ENCODE data around the gene CATSPERZ.
A peak's percentile ranks its signal among the peaks of the same experiment; 100 is the strongest.

CATSPERZ gene, protein sequence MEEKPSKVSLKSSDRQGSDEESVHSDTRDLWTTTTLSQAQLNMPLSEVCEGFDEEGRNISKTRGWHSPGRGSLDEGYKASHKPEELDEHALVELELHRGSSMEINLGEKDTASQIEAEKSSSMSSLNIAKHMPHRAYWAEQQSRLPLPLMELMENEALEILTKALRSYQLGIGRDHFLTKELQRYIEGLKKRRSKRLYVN

DNA sequence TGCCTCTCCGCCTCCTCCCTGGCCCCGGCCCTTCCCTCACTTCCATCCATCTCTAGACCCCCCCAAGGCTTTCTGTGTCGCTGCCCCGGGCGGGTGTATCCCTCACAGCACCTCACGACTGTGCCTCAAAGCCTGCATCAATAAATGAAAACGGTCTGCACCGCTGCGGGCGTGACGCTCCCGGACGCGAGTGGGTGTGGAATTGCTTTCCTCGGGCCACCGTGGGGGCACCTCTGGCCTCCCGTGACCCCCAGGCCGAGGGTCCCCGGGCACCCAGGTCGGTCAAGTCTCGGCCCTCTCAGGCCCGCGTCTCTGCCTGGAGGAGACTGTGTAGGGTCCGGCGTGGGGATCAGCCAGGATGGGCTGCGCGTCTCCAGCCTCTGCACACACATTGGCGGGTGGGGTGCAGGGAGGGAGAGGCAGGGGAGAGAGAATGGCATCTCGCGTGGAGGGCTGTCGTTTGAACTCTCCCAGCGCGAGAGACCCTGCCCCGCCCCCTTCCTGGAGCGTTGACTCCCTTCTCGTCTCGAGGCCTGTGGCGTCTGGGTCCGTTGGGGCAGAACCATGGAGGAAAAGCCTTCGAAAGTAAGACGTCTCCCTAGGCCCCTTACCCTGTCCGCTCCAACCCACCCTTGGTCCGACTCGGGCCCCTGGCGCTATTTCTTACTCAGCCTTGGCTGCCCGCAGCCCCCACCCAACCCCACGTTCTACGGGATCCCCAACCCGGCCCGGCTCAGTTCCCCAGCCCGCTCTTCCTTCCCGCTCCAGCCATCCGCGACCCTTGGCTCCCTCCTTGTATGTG is at the start of gene CATSPERZ:
CATSPERZ (plus strand) TSS at position 512 of the 802 bp plus-strand sequence; CDS start at position 565, 53 bp downstream.
- in situ Hi-C loops (cut with HindIII; ENCODE audit: low pct_ligation_motif_present, low pct_unique_long_range_greater_than_20kb, low sequenced_read_pairs) = no loop called here

DNA sequence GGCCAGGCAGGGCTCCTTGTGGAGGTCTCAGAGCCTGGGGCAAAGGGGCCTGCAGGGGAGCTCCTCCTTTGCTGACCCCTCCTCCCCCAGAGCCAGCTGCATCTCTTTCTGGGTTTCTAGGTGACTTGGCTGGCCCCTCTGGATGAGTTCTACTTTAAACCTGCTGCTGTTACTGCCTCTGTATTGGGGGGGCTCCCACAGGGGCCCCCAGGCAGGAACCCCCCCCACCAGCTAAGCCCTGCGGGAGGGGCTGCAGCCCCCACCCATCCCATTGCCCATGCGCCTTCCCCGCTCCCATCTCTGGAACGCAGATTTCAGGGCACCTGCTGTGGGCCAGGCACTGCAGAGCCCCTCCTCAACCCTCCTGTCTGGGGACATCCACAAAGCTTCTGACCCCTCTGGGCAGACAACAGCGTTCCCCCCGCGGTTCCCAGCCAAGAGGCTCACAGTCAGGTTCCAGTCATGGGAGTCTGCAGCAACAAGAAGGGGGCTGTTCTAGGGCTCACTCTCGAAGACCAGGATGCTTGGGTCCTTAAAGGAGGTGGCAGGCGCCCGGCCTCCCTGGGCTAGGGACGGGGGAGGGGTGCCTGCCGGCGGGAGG is 49.6 kb upstream of the CATSPERZ start:
- in situ Hi-C loops (cut with HindIII; ENCODE audit: low pct_ligation_motif_present, low pct_unique_long_range_greater_than_20kb, low sequenced_read_pairs) = no loop called here

More for the DNA sequence above, at the start of gene CATSPERZ:
- DNase-seq = no peak

DNA sequence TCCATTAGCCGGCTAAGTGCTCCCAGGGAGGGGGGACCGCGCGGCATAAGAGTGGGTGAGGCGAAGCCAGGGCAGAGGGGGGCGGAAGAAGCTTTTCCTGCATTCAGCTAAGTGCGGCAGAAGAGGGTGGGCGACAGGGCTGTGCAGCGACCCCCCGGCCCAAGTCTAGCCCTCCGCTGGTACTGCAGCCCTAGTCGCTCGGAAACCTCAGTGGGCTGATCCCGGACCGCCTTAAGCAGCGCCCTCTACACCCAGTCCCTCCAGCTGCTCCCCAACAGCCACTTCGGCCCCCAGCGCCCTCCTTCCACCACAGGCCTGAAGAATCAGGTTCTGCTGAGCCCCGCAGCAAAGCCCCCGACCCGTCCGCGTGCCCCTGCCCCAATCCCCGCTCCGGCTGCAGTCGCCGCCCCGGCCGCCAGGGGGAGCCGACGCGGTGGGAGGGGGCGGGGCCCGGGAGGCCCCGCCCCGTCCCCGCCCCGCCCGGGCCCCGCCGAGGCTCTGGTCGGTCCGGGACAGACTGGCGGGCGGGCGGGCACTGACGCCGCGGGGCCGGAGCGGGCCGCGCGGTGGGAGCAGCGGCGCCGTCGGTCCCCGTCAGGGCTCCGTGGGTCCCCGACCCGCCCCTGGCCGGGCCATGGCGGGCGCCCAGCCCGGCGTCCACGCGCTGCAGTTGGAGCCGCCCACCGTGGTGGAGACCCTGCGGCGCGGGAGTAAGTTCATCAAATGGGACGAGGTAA is 49.0 kb upstream of the CATSPERZ start, which contains the start of gene PLCB3:
PLCB3 (plus strand) TSS at position 515 of the 737 bp plus-strand sequence; CDS start at position 635, 120 bp downstream.
- in situ Hi-C loops (cut with HindIII; ENCODE audit: low pct_ligation_motif_present, low pct_unique_long_range_greater_than_20kb, low sequenced_read_pairs) = no loop called here
- DNase-seq = peak; percentile 48

More for the DNA sequence above, 49.6 kb upstream of the CATSPERZ start:
- no peak for DNase-seq

DNA sequence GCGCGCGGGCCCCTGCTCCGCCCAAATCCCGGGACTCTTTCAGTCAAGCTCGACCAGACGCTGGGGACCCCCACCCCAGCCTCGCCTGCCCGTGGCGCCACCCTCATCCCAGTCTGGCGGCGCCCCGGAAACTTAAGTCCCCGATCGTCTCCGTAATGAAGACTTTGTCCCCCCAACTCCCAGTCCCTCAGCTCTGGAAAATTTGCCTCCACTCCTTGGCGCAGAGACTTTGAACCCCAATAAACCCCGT is 48.5 kb upstream of the CATSPERZ start:
- in situ Hi-C loops (cut with HindIII; ENCODE audit: low pct_ligation_motif_present, low pct_unique_long_range_greater_than_20kb, low sequenced_read_pairs) = no loop called here
- DNase-seq = no peak

DNA sequence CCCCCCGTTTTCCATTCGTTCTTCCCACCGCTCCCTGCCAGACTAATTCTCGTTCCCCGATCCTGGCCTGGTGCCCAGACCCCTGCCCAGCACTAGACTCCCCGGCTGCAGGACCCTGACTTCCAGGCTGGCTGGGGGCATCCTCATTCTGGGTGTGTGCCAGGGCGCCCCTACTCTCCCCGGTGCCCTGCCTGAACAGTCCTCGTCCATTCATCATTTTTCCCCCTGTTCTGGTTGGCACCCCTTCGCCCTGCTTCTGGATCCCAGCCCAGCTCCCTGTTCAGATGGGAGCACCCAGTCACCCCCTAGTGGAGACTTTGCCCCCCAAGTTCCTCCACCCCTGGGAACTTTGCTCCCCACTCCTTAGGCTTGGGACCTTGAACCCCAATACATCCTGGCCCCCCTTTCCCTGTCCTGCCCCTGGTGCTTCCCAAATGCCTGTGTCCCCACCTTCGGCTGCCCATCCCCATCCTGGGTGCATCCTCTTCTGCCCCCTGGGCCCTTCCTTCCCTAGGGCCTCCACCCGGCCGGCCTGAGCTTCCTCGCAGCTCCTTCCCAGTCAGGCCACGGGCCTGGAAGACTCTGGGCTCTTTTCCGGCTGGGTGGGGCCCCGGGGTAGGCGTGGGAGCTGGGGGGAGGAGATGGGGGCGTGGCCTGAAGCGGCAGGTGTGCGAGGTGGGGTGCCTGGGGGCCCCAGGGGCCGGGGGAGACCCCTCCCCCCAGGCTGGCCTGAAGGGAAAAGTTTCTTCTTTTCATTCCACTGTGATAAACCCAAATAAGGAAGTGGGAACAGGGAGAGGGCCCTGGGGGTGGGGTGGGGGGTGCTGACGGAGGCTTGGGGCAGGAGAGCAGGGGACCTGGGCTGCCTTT is 47.9 kb upstream of the CATSPERZ start:
- in situ Hi-C loops (cut with HindIII; ENCODE audit: low pct_ligation_motif_present, low pct_unique_long_range_greater_than_20kb, low sequenced_read_pairs) = no loop called here
- peak; percentile 65 for DNase-seq

DNA sequence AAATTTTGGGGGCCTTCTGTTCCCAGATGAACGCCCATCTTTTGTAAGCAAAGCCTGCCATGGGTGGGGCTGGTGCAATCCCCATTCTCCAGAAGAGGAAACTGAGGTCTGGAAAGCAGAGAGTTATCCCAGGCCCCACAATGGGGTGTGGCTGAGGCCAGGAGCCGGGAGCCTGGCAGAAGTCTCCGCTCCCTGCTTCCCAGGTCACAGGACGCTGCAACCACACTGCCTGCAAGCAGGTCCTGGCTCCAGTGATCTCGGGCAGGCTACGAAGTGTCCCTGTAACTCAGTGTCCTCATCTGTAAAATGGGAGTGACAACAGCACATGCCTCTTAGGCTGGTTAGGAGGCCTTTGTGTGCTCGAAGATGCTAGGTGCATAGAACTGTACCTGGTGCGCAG is 47.1 kb upstream of the CATSPERZ start:
- in situ Hi-C loops (cut with HindIII; ENCODE audit: low pct_ligation_motif_present, low pct_unique_long_range_greater_than_20kb, low sequenced_read_pairs) = no loop called here
- no peak for DNase-seq

DNA sequence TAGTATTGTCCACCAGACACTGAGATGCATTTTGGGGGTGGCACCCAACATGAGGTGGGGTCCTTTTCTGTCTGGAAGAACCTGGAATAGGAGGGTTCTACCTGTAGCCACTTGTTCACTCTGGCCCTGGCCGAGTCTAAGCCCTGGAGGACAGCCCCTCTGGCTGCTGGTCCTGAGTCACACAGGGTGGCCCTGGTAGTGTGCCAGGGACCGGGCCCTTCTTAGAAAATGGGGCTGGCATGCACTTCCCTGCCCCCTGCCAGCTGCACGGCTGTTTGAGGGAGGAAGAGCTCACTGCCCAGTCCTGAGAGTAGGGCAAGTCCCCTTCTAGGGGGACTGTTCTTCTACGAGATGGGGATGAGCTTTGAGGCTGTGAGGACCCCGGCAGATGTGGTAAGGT is 46.7 kb upstream of the CATSPERZ start:
- in situ Hi-C loops (cut with HindIII; ENCODE audit: low pct_ligation_motif_present, low pct_unique_long_range_greater_than_20kb, low sequenced_read_pairs) = no loop called here
- DNase-seq = no peak

DNA sequence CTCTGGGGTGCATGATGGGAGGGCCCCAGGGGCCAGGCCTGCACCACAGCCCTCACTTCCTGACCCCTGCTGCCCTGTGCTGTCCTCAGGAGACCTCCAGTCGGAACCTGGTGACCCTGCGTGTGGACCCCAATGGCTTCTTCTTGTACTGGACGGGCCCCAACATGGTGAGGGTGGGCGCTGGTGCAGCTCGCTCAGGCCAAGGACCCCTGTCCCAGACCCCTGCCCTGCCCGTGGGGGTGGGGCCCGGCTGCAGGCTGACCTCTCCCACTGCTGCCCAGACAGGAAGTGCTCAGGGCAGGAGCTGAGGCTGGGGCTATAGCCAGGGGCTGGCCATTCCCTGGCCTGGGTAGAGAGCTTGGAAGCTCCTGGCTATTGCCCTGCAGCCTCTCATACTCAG is 45.8 kb upstream of the CATSPERZ start:
- in situ Hi-C loops (cut with HindIII; ENCODE audit: low pct_ligation_motif_present, low pct_unique_long_range_greater_than_20kb, low sequenced_read_pairs) = no loop called here
- no peak for DNase-seq

DNA sequence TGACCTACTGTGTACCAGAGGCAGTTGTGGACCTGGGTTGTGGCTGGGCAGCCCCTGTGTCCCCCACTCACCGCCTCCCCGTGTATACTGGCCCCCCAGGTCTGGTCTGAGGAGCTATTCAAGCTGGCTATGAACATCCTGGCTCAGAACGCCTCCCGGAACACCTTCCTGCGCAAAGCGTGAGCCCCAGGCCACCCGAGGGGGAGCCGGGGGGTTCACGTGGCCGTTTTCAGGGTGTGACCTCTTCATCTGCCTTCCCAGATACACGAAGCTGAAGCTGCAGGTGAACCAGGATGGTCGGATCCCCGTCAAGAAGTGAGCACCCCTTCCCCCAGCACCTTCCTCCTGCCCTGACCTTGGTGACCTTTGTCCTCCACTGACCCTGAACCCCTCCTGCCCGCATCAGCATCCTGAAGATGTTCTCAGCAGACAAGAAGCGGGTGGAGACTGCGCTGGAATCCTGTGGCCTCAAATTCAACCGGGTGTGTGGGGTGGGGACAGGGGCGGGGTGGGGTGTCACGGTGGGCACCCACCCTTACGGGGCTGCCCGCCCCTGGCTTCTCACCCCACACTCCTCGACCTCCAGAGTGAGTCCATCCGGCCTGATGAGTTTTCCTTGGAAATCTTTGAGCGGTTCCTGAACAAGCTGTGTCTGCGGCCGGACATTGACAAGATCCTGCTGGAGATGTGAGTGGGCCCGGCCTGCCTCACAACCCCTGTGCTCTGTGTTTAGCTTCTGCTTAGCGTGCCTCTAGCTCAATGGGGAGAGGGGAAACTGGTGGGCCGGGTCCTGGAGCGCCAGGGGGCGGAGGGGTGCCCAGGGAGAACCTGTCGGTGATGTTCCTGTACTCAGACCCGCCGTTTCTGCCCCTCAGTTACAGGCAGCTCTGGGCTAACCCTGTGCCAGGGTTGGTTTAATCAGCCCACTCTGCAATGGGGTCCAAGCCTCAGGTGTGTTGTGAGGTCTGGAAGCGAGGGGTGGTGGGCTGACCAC is 44.7 kb upstream of the CATSPERZ start:
- no peak for DNase-seq
- in situ Hi-C loops (cut with HindIII; ENCODE audit: low pct_ligation_motif_present, low pct_unique_long_range_greater_than_20kb, low sequenced_read_pairs) = no loop called here

DNA sequence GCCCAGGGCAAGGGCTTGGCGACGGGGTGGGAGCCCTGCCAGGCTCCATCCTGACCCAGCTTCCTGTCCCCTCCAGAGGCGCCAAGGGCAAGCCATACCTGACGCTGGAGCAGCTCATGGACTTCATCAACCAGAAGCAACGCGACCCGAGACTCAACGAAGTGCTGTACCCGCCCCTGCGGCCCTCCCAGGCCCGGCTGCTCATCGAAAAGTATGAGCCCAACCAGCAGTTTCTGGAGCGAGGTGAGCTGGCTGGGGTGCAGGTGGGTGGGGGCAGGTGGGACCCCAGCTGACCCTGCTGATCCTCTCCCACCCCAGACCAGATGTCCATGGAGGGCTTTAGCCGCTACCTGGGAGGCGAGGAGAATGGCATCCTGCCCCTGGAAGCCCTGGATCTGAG is 43.9 kb upstream of the CATSPERZ start:
- no peak for DNase-seq
- in situ Hi-C loops (cut with HindIII; ENCODE audit: low pct_ligation_motif_present, low pct_unique_long_range_greater_than_20kb, low sequenced_read_pairs) = no loop called here

DNA sequence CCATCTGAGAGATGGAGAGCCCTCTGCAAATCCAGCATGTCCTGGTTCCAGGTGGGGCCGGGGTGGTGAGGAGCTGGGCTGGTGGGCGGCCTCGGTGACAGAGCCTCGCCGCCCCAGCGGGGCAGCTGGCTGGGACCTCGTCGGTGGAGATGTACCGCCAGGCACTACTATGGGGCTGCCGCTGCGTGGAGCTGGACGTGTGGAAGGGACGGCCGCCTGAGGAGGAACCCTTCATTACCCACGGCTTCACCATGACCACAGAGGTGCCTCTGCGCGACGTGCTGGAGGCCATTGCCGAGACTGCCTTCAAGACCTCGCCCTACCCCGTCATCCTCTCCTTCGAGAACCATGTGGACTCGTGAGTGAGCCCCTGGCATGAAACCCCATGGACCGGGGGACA is 41.8 kb upstream of the CATSPERZ start:
- DNase-seq = no peak
- in situ Hi-C loops (cut with HindIII; ENCODE audit: low pct_ligation_motif_present, low pct_unique_long_range_greater_than_20kb, low sequenced_read_pairs) = no loop called here

DNA sequence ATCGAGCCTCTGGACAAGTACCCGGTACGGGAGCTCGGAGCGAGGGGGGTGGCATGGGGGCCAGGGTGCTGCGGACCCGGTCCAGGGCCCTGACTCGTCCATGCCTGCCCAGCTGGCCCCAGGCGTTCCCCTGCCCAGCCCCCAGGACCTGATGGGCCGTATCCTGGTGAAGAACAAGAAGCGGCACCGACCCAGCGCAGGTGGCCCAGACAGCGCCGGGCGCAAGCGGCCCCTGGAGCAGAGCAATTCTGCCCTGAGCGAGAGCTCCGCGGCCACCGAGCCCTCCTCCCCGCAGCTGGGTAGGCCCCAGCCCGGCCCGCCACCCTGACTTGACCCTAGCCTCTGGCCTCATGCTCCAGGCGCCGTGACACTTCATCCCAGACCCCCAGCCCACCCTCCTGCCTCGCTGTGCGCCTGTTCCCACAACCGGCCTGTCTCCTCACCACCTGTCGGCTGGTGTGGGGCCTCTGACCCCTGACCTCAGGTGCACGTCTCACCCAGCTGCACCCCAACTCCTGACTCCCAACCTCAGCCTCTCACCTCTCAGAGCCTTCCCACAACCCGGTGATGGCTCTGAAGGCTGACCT is 41.1 kb upstream of the CATSPERZ start:
- in situ Hi-C loops (cut with HindIII; ENCODE audit: low pct_ligation_motif_present, low pct_unique_long_range_greater_than_20kb, low sequenced_read_pairs) = no loop called here
- DNase-seq = no peak

DNA sequence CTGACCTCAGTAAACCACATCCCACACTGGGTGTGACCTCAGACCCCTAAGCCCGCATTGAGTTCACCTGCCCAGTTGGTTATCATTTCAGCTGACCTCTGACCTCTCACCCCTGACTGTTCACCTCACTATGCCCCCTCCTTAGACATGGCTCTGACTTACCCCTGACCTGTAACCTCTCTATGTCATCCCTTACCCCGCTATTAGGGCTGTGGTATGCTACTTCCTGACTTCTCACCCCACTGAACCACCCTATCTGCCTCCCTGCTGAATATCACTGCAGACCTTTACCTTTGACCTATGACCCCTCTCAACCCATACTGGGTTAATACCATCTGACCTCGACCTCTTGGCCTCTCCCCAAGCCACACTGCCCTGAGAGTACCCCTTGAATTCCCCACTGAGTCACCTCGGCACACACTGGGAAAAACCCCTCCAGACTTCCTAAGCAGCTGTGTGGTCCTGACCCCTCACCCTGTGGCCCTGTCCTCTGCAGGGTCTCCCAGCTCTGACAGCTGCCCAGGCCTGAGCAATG is 40.6 kb upstream of the CATSPERZ start:
- in situ Hi-C loops (cut with HindIII; ENCODE audit: low pct_ligation_motif_present, low pct_unique_long_range_greater_than_20kb, low sequenced_read_pairs) = no loop called here

DNA sequence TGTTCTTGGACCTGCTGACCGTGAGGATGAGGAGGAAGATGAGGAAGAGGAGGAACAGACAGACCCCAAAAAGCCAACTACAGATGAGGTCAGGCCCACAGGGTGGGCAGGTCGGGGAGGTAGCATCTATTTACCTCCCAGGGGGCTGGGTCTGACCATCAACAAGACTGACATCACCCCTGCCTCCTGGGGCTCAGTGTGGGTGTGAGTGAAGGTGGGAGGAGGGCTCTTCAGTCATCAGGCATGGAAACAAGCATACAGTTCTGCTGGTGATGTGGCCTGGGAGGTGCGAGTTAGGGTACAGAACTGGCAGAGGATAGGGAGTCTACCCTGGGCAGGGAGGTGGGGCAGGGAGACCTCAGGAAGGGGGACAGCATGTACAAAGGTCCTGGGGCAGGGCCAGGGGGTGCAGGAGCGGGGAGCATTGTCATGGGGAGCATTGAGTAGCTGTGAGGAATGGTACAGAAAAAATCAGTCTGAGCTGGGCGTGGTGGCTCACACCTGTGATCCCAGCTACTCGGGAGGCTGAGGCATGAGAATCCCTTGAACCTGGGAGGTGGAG is 39.9 kb upstream of the CATSPERZ start:
- in situ Hi-C loops (cut with HindIII; ENCODE audit: low pct_ligation_motif_present, low pct_unique_long_range_greater_than_20kb, low sequenced_read_pairs) = no loop called here
- no peak for DNase-seq

More for the DNA sequence above, 40.6 kb upstream of the CATSPERZ start:
- DNase-seq = no peak

DNA sequence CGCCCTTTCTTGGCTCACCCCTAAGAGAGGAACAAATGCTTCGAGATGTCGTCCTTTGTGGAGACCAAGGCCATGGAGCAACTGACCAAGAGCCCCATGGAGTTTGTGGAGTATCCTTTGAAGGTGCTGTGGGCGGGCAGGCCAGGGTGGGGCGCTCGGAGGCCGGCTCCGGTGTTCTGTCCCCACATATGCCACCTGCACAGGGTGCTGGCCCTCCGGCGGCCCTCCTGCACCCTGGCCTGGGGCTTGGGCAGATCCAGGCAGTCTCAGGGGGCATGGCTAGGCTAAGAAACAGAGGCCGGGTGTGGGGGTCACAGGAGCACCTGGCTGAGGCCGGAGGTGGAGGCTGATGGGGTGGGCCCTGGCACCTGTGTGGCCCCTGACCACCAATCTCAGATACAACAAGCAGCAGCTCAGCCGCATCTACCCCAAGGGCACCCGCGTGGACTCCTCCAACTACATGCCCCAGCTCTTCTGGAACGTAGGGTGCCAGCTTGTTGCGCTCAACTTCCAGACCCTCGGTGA is 38.5 kb upstream of the CATSPERZ start:
- no peak for DNase-seq
- in situ Hi-C loops (cut with HindIII; ENCODE audit: low pct_ligation_motif_present, low pct_unique_long_range_greater_than_20kb, low sequenced_read_pairs) = no loop called here

DNA sequence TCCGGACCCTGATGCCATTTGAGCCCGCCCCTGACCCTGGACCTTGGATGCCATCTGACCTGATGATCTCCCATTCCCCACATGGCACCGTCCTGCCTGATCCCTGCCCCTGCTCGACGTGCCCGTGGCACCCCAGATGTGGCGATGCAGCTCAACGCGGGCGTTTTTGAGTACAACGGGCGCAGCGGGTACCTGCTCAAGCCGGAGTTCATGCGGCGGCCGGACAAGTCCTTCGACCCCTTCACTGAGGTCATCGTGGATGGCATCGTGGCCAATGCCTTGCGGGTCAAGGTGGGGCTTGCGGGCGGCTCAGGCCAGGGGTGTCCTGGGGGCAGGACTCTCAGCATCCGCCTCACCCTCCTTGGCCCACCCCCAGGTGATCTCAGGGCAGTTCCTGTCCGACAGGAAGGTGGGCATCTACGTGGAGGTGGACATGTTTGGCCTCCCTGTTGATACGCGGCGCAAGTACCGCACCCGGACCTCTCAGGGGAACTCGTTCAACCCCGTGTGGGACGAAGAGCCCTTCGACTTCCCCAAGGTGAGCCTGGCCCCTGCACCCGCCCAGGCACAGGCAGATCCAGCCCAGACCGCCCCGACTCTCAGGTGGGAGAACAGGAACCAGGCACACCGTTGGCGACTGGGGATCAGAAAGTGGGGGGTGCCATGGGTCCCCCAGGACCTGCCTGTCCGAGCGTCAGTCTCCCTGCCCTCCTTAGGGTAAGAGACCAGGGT is 37.7 kb upstream of the CATSPERZ start:
- in situ Hi-C loops (cut with HindIII; ENCODE audit: low pct_ligation_motif_present, low pct_unique_long_range_greater_than_20kb, low sequenced_read_pairs) = no loop called here
- no peak for DNase-seq
